SKM-1 treated with dmso at 0.1 percent for 144 hours (cell line): Measurements from ENCODE around the gene ADGRB2.

Experiments
- DNase-seq: peaks from one replicate; lab custom pipeline; 2025; ENCODE audit not compliant: unreplicated experiment; lab: John Stamatoyannopoulos, UW

ADGRB2 gene

DNA sequence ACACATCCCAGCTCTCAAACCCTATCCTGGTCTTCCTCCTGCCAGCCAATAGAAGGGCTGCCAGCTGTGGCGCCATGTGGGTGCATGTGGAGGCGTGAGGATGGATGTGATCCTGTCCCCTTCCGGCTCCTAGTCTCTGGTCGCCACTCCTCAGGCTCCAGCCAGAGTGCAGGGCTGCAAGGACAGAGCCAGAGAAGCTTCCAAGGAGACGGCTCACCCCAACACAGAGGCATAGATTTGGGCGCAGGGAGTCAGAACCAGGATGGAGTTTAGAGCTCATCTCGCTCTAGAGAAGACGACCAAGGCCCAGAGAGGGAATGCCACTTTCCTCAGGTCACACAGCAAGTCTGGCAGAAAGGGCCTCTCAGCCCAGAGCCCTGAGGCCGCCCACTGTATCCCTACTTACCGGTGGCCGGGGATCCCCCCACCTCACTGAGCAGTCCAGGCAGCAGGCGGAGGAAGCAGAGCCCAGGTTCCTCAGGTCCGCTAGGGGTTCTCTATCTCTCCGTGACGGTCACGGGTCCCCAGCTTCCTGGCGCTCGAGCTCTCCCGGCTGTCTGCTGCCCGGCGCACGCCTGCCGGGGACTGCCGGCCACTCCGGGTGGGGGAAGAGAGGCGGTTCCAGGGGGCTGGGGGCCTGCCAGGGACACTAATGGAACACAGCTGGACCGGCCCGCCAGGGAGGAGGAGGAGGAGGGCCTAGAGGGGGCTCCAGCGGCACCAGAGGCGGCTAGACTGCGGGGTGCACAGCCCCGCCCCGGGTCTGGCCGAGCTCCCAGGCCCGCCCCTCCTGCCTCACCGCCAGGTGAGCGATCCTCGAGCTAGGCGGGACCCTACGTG lies 60.5 kb downstream of the ADGRB2 start, which contains the start of gene COL16A1:
Gene COL16A1, minus strand, starts transcription at position 587 of the 840 bp plus-strand sequence. CDS start 1,824 bp downstream, outside the sequence.
- DNase-seq, result no peak

DNA sequence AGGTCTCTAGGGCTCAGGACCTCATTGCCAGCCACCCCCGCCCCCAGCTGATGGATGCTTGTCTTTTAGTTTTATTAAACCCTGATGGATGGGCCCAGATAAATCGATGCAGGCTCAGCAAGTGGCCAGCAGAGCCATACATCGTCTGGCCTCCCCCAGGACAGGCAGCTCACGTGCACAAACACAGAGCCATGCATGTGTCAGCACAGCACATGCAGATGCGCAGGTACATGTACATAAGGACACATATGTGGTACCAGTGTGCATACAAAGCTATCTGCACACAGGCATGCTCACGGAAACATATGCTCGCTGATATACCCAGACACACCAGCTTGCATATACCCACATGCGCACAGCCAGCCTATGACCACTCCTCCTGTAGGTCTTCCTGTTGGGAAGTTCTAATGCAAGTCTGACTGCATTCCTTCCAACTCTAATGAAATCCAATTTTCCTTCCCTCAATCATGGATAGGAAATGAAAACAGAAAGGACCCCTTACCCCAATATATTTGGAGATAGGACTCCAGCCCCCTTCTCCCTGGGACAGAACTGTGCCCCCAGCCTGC lies 61.2 kb downstream of the ADGRB2 start:
- DNase-seq, result no peak

DNA sequence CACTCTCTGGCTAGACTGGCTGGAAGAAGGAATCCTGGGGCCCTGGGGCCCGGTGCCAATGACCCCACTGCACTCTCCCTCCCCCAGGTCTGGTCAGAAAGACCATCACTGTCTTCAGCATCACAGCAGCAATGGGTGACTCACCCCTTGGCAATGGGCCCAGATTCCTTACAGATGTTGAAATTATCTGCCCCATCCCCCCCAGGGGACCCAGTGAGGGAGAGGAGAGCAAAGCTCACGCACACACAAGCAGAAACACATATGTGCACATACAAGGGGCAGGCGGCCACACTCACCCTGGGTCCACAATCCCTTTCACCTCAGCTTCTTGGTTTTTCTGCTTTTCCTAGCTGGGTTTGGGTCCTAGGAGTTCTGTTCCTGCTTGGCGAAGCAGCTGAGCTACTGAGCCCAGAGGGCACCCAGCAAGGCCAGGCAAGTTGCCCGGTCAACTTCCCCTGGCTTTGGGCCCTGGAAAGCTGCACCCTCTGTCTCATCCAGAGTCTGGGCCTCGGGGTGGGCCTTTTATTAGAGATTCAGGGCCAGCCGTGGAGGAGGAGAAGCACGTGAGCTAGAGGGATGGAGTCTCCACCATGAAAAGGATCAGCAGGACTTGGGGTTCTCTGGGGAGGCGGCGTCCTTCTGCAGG lies 62.9 kb downstream of the ADGRB2 start:
- DNase-seq, result no peak

DNA sequence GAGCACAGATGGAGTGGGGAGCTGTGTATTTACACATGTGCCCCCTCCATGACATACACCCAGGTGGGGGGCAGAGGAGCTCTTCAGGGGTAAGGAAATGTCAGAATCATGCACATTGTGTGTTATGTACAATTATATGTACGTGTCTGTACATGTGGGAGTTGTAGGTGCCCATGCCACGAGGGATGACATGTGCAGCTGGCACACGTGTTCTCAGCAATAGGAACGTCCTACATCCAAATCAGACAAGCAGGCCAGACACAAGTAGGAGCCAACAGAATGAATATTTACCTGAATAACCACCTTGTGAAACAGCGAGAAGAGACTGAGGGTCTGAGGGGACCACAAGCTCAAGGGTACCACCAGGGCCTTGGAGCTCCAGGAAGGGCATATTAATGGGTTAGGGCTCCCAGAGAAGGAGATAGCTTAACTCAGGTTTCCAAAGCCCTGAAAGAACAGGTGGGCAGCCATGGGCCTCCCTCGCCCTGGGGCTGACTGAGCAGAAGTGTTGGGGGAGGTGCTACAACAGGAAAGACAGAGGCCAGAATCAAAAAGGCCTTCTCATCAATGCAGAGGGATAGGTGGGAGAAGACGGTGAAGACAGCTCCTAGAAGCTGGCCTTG lies 63.6 kb downstream of the ADGRB2 start:
- DNase-seq, result no peak

DNA sequence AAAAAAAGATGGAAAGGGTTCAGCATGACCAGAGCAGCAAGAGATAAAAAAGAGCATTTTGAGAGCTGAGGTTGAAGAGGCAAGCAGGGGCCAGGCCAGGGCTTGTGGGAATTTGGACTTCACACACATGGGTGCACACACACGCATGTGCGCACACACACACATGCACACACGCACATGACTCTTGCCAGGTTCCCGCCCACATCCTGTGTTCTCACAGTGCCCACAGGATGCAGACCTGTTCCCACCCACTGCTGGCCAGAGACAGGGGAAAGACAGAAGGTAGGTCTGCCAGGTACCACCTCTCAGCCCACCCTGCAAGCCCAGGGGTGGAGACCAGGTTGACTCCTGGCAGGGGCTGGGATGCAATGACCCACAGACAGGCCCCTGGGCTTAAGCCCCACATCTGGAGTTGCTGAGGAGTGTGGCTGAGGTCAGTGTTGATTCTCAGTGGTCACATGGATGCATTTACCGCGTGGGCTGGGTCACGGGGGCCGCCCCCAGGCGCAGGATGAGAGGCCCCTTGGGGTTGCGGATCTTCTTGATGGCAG lies 64.7 kb downstream of the ADGRB2 start:
- DNase-seq, result no peak

DNA sequence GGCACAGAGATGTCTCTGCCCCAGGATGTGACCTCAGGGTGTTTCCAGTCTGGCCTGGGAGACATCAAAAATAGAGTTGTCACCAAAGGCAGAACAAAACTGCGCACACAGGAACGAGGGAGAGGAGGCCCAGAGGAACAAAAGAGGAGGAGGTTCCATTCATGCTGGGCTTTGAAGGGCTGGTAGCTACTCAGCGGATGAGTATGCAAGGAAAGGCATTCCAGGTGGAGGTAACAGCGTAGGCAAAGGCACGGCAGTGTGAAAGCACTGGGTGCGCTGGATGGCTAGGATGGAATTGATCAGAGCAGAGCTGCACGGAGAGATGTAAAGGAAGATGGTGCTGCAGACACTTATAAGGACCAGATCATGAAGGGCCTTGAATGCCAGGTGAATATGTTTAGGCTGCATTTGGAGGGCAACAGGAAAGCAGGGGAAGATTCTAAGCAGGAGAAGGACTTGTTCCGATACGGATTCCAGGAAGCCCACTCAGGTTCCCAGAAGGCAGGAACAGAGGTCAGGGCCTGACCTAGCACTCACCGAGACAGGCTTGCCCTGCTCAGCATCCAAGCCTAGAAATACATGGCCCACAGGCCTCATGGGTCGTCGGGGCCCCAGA lies 66.7 kb downstream of the ADGRB2 start:
- no peak for DNase-seq

DNA sequence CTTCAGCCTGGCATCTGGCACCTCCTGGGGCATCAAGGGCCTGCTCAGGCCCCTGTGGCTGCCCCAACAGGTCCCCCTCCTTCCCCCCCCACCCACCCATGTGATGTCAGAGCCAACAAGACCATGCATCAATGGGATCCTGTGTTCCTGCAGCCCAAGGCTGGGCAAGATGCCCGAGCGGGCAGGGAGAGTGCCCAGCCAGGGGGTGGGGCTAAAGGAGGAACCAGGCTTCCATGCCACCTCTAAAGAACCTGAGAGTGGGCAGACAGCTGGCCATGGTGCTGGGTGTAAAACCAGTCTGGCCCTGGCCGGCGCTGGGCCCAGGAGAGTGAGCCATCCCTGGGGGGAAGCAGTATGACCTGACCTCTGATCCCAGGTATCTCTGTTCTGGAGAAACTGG lies 67.9 kb downstream of the ADGRB2 start:
- DNase-seq, result no peak

DNA sequence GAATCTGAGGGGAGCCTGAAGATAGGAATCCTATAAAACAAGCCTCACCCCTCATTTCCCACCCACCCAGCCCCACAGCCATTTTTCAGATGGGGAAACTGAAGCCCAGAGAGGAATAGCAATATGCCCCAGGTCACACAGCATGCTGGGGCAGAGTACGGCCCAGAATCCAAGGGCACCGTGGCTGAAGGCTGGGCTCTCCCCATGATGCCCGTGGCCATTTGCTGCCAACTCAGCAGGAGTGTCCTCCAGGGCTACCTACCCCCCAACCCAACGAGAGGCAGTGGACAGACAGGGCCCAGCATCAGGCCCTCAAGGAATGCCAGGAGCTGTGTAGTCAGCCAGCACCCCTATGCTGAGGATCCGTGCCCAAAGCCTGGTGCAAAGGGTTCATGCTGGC lies 68.8 kb downstream of the ADGRB2 start:
- DNase-seq, result no peak

DNA sequence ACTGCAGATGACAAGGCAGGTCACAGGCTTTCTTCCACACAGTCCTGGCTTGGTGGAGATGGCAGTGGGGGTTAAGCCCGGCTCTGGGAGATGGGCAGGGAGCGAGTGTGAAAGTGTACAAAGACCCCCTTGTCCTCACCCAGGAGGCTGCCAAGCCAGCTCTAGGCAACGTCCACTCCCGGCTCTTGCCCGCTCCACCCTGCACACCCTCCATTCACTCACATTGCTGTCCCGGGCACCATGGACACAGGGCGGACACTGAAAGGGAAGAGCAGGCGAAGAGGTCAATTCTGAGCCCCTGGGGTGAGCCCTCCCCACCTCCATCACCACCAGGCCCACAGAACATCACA lies 69.2 kb downstream of the ADGRB2 start:
- DNase-seq, result no peak

DNA sequence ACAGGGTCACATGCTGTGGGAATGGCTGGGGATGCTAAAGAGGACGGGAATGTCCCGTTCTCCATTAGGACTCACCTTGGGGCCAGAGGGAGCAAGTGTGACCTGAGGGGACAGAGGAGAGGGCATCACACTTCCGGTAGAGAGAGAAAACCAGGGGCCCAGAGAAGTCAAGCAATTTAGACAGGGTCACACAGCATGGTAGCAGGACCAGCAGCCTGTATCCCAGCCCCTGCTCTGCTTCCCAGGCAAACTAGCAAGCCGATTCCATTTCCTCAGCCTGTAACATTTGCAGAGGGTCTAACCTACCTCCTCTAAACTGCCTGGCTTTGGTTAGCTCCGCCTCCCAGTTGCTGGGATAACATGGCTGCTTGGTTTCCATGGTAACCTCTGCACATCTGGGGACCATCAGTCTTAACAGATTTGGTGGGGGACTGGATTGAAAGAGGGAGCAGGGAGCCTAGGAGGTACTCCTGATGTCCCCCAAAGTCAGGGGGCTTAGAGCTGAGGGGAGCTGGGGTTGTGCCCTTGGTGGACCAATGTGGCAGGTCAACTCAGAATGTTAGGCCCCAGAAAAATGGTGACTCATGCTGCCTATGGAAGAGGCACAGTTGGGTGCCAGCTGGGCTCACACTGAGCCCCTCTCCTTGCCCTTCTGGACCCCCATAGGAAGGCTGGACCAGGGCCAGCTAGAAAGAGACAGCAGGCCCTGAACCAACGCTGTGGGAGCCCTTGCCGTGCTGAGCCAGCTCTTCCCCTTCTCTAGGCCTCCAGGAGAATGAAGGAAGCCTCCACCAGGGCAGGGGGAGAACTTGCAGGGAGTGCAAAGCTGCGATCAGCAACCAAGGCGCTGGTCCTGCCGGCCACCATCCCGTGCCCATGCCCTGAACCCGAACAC lies 69.8 kb downstream of the ADGRB2 start:
- DNase-seq, result no peak

DNA sequence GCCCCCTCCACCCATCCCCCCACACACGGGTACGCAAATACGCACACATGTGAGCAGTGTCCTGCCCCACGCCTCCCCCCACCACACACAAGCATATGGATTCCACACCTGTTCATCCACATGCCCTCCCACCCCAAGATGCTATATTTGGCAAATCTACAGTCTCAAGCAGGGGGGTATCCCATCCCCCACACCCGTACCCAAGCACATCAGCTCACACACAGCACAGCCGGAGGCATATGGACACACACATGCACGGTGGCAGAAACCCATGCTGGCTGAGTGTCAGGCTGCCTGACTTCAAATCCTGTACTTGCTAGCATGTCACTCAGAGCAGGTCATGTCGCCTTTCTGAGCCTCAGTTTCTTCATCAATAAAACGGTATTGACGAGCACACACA lies 70.9 kb downstream of the ADGRB2 start:
- no peak for DNase-seq

DNA sequence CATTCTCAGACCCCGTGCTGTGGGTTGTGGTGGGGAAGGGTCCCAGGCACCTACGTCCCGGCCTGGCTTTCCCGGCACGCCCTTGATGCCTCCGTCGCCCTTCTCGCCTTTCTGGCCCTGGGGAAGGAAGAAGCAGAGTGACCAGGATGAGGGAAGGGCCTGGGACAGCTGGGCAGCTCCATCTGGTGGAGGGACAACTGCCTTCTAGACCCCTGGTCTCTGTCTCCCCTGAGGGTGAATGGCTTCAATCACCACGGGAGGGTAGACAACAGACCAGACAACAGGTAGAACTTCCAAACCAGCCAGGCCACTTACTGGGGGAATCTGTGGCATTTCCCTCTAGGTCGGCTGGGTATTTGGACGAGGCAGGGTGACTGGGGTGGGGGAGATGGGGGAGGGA lies 72.2 kb downstream of the ADGRB2 start:
- DNase-seq, result no peak

DNA sequence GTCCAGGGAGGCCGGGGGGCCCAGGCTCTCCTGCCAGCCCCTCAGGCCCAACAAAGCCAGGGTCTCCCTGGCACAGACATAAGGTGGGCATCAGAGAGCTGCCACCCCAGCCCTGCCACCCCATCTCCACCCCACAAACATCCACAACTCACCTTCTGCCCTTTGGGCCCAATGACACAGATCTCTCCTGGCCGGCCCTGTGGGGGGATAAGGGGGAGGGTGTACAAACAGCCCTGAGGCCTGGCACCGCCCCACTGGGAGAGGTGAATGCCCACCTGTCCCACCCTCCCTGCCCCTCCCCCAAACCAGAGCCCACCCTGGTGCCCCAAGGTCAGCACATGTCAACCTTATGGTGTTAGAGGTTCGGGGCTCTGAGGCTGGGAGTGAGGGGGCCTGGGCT lies 72.7 kb downstream of the ADGRB2 start:
- DNase-seq, result no peak

DNA sequence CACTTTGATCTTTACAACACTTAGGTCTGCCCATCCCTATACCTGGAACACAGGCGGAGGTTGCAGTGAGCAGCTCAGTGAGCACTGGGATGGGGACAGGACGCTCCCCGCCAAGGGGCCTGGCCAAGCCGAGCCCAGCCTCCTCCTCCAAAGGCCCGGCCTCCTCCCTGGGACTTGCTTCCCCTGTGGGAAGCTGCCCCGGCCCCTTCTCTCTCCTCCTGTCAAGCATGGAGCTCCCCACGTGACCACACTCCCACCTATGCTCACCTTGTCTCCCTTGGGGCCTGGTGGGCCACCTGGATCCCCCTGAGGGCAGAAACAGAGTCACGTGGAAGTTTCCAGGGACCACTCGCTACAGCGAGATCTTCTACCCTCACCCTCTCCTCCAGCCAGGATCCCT lies 73.2 kb downstream of the ADGRB2 start:
- DNase-seq, result no peak

DNA sequence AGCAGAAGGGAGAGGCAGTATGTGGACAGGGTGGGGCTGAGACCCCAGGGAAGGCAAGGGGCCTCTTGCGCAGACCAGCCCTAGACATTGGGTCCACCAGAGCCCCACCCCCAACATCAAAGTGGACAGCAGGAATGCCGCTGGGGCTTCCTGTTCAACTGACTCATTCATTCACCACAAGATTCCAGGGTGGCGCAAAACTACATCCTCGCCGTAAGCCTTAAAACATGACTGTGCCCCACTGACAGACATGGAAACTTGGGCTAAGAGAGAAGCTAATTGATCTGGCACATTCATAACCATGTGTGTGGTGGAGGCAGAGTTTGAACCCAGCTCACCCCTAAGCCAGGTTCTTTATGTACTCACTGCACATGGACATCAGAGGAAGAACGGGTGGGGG lies 74.3 kb downstream of the ADGRB2 start:
- no peak for DNase-seq

DNA sequence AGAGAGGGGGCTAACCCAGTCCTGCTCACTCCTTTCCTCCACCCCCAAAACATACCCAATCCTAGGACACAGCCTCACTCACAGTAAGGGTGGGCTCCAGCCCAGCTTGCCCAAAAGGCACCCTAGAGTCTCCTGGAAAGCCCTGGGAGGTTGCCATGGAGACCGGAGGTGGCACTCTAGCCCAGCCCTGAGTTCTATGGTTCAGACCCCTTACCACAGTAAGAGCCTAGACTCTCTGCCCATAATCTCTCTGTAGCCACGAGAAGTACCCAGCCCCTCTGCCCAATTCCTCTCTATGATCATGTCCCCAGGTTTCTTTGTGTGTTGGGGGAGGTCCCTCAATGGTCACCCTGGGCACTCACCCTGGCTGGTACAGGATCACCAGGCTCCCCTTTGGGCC lies 74.8 kb downstream of the ADGRB2 start:
- DNase-seq, result no peak

DNA sequence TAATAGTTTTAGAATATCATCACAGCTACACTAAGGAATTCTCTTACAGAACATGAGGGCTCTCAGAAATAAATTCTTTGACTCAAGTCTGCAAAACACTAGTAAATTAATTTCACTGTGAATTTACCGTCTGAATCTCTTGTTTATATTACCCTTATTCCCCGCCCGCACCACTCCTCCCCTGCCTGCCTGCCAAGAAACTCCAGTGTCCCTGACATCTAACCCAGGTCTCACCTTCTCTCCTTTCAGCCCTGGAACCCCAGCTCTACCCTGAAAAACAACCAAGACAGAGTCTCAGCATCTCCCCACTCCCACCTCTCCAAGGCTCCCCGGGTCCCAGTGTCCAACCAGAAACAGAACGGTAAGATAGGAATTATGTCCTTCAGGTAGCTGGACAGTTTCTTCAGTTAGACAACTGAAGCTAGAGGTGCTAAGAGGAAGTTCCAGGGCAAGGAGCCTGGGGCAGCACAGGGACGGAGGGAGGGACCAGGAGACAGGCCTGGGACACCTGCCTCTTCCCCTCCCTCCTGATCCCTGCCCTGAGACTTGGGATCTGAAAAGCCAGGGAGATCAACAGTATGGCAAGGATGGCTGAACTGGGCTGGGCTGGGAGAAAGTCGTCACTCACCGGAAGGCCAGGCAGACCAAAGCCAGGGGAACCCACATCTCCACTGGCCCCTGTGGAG lies 75.8 kb downstream of the ADGRB2 start:
- DNase-seq, result no peak

DNA sequence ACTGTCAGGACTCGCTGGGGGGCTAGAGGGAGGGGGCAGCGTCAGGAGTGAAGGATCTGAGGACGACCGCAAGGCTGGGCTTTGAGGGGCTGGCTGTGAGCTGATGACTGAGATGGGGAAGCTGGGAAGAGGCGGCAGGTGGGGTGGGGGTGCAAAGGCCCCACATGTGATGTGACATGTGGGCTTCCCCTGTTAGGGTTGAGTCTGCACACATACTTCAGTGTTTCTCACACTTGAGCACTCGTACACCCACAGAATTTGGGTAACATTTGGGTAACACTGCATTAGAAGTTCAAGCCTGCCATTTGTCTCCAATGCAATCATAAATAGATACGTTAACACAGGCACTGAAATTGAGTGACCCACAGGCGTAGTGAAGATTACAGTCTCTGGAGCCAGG lies 76.5 kb downstream of the ADGRB2 start:
- no peak for DNase-seq

DNA sequence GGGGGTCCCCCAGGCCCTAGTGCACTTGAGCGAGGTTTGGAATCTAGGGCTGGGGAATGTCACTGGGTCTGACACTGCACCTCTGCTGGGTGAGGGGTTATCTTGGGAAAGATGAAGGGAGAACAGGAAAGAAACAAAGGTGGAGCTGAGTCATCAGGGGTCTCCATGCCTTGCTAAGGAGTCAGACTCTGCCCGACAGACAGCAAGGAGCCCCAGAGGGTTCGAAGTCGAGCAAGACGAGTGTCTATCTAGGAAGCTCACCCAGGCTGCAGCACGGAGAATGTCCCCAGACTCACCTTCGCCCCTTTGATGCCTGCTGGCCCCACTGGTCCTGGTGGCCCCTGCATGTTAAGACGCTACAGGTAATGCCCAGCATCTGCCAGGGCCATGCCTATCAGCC lies 78.3 kb downstream of the ADGRB2 start:
- no peak for DNase-seq

DNA sequence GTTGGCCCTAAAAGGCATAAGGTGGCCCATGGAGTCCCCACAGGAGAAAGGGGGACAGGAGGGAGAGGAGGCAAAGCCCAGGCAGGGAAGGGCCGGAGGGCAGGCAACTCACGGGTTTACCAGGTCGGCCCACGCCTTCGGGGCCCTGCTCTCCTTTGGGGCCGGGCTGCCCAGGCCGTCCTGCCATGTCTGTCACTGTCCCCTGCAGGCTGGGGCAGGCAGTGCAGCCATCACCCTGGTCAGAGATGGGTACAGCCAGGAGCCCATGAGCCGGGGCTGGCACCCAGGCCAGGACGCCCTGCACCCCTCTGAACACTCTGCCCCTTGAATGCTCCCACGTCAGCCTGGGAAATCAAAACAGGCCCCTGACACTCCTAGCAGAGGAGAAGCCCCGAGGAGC lies 80.1 kb downstream of the ADGRB2 start:
- DNase-seq, result no peak
